ENCODE data around the gene MFAP1. TPM values are rescaled to one million over a fixed set of nuclear protein-coding genes. Genes with fewer than 3 reads are reported as not detected.

Gene MFAP1
- 15.8 and 25.1 TPM in 2 replicates for total RNA-seq

GRCh38 chr15:43824302-43825246 is at the start of gene MFAP1:
Gene MFAP1, minus strand, starts transcription at chr15:43824690. Its CDS starts 121 bp downstream, at chr15:43824569.

DNA sequence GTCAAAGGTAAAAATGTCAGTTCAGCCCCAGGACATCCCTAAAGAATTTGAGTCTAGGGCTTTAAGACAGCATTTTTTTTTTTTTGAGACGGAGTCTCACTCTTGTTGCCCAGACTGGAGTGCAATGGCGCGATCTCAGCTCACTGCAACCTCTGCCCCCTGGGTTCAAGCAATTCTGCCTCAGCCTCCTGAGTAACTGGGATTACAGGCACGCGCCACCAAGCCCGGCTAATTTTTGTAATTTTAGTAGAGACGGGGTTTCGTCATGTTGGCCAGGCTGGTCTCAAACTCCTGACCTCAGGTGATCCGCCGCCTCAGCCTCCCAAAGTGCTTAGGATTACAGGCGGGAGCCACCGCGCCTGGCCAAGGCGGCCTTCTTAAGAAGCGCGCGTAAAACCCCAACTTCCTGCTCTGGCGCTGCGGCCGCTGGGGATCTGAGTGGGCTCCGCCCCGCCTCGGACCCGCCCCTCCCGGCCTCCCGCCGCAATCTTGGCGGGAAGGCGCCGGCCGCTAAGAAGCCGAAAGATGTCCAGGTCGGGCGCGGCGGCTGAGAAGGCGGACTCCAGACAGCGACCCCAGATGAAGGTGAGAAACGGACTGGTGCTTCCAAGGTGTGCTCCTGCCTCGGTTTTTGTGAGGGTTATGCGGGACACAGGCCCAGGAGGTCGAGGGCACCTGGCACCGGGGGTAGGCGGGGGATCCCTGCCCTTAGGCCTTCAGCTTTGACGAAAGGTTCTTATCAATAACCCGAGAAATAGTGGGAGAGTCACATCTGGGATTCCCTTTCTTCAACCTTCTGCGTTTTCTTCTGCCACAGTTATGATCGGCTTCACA is 2.2 kb upstream of the MFAP1 start, which contains the start of gene WDR76:
Gene WDR76 (plus strand): TSS at position 495 of the 834 bp plus-strand sequence. CDS start 31 bp downstream, at position 526.

GRCh38 chr15:43800286-43801141 is 24.0 kb downstream of the MFAP1 start, which contains the start of gene HYPK:
Gene HYPK, plus strand, starts transcription at chr15:43800599. Its CDS starts 24 bp downstream, at chr15:43800623.

GRCh38 chr15:43799945-43800285 is 24.6 kb downstream of the MFAP1 start, which contains the start of gene SERINC4:
Gene SERINC4, minus strand, starts transcription at chr15:43800220. Its CDS starts 234 bp downstream, at chr15:43799986.

DNA sequence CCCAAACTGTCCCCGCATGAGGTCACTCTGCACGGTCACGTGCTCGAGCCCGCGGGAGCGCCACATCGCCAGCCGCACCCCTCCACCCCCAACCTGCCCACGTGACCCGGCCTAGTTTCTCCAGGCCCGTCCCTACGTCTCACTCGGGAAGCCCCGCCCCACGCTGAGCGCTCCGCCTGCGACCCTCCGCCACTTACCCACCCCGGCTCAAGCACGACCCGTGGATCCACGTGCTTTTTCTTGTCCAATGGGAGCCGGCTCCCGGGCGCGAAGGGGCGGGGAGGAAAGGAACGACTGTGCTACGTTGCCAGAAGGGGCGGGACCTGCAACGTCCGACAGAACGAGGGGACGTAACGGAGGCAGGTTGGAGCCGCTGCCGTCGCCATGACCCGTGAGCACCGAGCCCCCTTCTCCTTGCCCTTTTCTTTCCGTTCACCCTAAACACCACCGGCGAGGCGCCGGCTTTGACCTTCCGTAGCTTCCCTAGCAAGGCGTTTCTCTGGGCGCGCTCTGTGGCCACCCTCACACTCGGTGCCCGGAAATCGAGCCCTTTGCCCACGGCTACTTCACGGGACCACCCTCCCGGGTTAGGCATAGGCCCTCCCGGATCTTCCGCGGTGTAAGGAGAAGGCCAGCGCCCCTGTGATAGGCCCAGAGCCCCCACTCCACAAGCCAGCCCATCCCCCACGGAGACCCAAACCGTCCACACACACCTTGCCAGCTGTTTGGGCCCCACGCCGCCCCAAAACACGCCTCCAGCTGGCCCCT is 32.3 kb downstream of the MFAP1 start, which contains the start of gene SERF2:
Gene SERF2 (plus strand): TSS at position 328 of the 768 bp plus-strand sequence. CDS start 57 bp downstream, at position 385.

DNA sequence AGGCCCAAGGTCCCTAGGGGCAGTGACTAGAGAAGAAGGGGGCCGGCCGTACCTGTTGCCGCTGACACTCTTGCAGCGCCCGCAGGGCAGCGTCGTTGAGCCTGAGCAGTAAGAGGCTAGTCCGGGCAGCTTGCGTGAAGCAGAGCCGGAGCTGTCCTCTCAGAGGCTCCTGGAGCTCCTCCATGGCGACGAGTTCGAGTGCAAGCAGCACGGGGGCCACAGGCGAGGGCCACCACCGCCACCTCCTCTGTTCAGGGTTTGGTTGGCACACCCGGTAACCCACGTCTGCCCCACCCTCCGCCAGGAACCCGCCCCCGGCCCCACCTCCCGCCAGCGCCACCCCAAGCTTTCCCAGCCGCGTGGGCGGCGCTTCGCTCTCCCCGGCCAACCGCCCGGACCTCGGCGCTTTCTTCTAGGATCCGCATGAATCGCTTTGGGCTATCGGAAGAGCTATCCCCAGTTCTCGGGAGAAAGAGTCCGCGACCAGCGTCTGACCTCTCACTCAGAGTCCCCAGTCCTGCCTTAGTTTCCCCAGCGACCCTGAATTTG is 47.7 kb downstream of the MFAP1 start, which contains the start of gene ELL3:
Gene ELL3 (minus strand): TSS at position 249 of the 549 bp plus-strand sequence. CDS start 65 bp downstream, at position 184.

Small RNA genes lying within 50 kb of the gene (small RNA-seq; reads per million reads assigned to genes)
- gene MIR1282: not detected
- gene RF00019: not detected

Other genes with a start within 250 kb of the MFAP1 start
- 16.9 and 17.5 TPM in 2 replicates for gene PPIP5K1, start 234.5 kb downstream of the MFAP1 start, total RNA-seq
- 0.39 and 0.54 TPM in 2 replicates for gene CKMT1B, start 230.7 kb downstream of the MFAP1 start, total RNA-seq
- gene STRC, start 205.9 kb downstream of the MFAP1 start, total RNA-seq: 0.33 and 0.79 TPM in 2 replicates
- gene CATSPER2, start 175.8 kb downstream of the MFAP1 start, total RNA-seq: 0.43 and 1.6 TPM in 2 replicates
- 1.6 and 2.3 TPM in 2 replicates for gene CKMT1A, start 130.8 kb downstream of the MFAP1 start, total RNA-seq
- 168 and 173 TPM in 2 replicates for gene PDIA3, start 78.3 kb downstream of the MFAP1 start, total RNA-seq
- 2.9 and 5.5 TPM in 2 replicates for gene ELL3, start 47.7 kb downstream of the MFAP1 start, total RNA-seq
- 606 and 821 TPM in 2 replicates for gene SERF2, start 32.4 kb downstream of the MFAP1 start, total RNA-seq
- gene SERINC4, start 24.5 kb downstream of the MFAP1 start, total RNA-seq: 0.39 TPM in 1 of 2 replicates, not detected in the other
- 4.6 and 9.4 TPM in 2 replicates for gene HYPK, start 24.1 kb downstream of the MFAP1 start, total RNA-seq
- 7.9 and 9.0 TPM in 2 replicates for gene WDR76, start 2.3 kb upstream of the MFAP1 start, total RNA-seq